ENCODE measurements around the gene RHD. TPM values are rescaled to one million over a fixed set of nuclear protein-coding genes. Genes with fewer than 3 reads are reported as not detected.

RHD gene
- not detected in 5 replicates for total RNA-seq (2022; extraction: Qiagen RNA extraction; ENCODE audit: low read depth)

GRCh38 chr1:25272238-25272637 is at the start of gene RHD:
TSS of gene RHD (plus strand) at chr1:25272509. CDS start at chr1:25272548, 39 bp downstream.

DNA sequence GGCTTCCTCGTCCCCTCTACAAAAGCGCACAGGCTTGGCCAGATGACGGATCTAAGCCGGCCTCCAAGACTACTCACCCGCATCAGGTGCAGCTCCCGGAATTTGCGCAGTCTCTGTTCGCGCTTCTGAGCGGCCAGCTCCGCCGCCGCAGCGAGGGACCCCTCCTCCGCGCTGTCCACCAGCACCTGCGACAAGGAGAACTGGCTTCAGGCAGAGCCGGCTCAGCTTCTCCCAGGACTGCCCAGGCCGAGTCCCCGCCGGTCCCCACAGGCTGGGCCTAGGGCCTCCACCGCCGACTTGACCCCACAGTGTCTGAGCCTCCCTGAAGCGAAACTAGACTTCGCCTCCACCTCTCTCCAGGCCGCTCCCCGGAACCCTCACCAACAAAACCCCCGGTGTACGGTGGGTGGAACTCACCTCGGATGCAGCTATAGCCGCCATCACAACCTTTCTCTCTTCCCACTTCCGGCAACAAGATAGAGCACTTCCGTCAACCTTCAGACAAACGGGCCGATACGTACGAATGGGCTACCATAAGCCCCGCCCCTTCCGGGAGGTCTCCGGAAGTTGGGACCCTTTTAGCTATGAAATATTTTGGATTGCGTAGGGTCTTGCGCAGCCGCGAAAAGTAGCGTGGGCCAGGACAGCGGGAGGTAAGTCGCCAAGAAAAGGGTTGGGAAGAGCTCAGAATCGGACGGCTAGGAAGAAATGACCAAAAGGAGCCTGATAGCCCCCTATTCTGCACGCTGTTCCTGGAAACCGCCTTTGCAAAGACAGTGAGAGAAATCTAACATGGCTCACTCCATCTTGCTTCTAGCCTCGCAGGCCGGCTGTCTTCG is 40.1 kb upstream of the RHD start, which contains the start of gene SYF2:
Gene SYF2 (minus strand): TSS at position 476 of the 839 bp plus-strand sequence. CDS start 35 bp downstream, at position 441.

DNA sequence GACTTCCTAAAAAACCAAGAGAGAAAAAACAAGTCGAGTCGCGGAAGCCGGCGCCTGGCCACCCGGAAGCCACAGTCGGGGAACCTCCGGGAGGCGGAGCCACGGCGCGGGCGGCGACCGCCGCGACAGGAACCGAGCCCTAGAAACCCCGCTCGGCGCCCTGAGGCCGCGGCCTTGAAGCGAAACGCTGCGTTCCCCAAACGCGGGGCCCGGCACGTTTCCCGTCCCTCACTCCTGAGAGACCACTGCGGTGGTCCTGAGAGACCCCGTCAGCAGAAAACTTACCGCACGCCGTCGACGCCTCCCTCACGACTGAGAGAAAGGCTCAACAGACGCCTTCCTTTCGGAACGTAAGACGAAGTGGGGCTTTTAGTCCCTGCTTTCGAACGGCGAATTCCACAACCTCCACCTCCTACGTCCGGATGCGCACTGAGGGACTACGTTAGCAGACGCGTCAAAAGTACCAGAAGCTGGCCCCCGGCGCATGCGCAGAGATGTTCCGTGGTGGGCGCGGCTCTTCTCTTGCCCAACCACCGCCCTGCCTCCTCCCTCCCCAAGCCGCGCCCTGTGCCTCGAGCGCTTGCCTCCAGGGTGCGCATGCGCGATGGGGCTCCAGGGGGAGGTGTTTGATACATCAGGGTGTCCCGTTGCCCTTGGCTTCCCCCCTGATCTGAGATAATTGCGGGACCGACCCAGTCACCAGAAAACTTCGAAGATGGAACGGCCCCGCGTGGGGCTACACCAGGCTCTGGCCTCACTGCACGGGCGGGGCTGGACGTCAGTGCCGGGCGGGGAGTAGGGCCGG is 25.1 kb upstream of the RHD start, which contains the start of gene RSRP1:
Gene RSRP1 (minus strand): TSS at position 431 of the 805 bp plus-strand sequence. CDS start 491 bp downstream, outside the sequence.

GRCh38 chr1:25338188-25338981 is 66.1 kb downstream of the RHD start, which contains the start of gene TMEM50A:
TSS of gene TMEM50A (plus strand) at chr1:25338334. CDS start at chr1:25340487, 2,153 bp downstream.

Other genes with a start within 250 kb of the RHD start
- gene SYF2, start 40.0 kb upstream of the RHD start, total RNA-seq (2022; extraction: Qiagen RNA extraction; ENCODE audit: low read depth): 33.3 to 51.0 TPM (median 37.3 TPM) in 5 replicates
- gene RSRP1, start 25.1 kb upstream of the RHD start, total RNA-seq (2022; extraction: Qiagen RNA extraction; ENCODE audit: low read depth): 14.3 to 28.0 TPM (median 25.4 TPM) in 5 replicates
- gene TMEM50A, start 65.8 kb downstream of the RHD start, total RNA-seq (2022; extraction: Qiagen RNA extraction; ENCODE audit: low read depth): 62.0 to 96.8 TPM (median 71.2 TPM) in 5 replicates
- gene RHCE, start 148.3 kb downstream of the RHD start, total RNA-seq (2022; extraction: Qiagen RNA extraction; ENCODE audit: low read depth): 0.75 TPM in 1 of 5 replicates, not detected in the others
- gene MACO1, start 158.4 kb downstream of the RHD start, total RNA-seq (2022; extraction: Qiagen RNA extraction; ENCODE audit: low read depth): 8.4 to 12.9 TPM (median 9.5 TPM) in 5 replicates

All from A549 treated with ZK216348 at 1 μM for 4 hours (cell line).